CD4-positive, alpha-beta T cell (primary cell): Measurements from ENCODE around the gene UNKL. TPM values are rescaled to one million over a fixed set of nuclear protein-coding genes. Genes with fewer than 3 reads are reported as not detected.

Experiments used
- ATAC-seq: fragments of 200-7000 bp; cut with Tn5 transposase; one replicate; pipeline ENCODE4 v1.10.0; 2022; ENCODE audit warnings: mild to moderate bottlenecking; ENCODE audit not compliant: poor library complexity
- CTCF ChIA-PET: fragments of 350-600 bp; sonication (Branson Sonifier 250); formaldehyde crosslinking; loops from one replicate; lab custom pipeline; 2021; ENCODE audit warnings: antibody characterized with exemption, inconsistent platforms; lab: Charles Lee
- POLR2A ChIA-PET: fragments of 350-600 bp; sonication (Branson Sonifier 250); formaldehyde crosslinking; loops from one replicate; lab custom pipeline; 2021; ENCODE audit warnings: antibody characterized with exemption, inconsistent platforms; lab: Charles Lee
- DNase-seq, 14 experiments: peaks; one replicate each; pipeline ENCODE4 v3.0.0-alpha.2; 2013 to 2020; ENCODE audit warnings: mixed read lengths in 2 of 14
- H3K27ac ChIP-seq, 2 donors: one replicate each; pipeline versions ENCODE4 v1.5.1 to v1.7.0; 2013; ENCODE audit warnings: low read length in 2 of 2, low read depth in 1 of 2, mild to moderate bottlenecking in 1 of 2
- H3K27me3 ChIP-seq, 2 experiments: 1 replicate in 1 of 2; 2 replicates in 1 of 2; pipeline versions ENCODE4 v1.6.1 to v1.7.0; 2013; ENCODE audit warnings: low read length in 2 of 2, control low read depth in 1 of 2, mild to moderate bottlenecking in 1 of 2, moderate library complexity in 1 of 2; ENCODE audit not compliant: insufficient read depth in 2 of 2, control insufficient read depth in 1 of 2
- H3K36me3 ChIP-seq: one replicate; pipeline ENCODE4 v1.6.1; 2013; ENCODE audit warnings: low read length, control low read depth; ENCODE audit not compliant: insufficient read depth
- H3K4me1 ChIP-seq: one replicate; pipeline ENCODE4 v1.6.1; 2013; ENCODE audit warnings: low read length, control low read depth; ENCODE audit not compliant: insufficient read depth
- H3K4me3 ChIP-seq: one replicate; pipeline ENCODE4 v1.5.1; 2013; ENCODE audit warnings: mild to moderate bottlenecking, low read length, moderate library complexity
- H3K9me3 ChIP-seq, 2 experiments: 1 replicate in 1 of 2; 2 replicates in 1 of 2; pipeline versions ENCODE4 v1.6.1 to v1.7.0; 2013; ENCODE audit warnings: low read length in 2 of 2, mild to moderate bottlenecking in 2 of 2, control low read depth in 1 of 2, moderate library complexity in 1 of 2; ENCODE audit not compliant: control insufficient read depth in 1 of 2, insufficient read depth in 1 of 2
- H3K27ac Mint-ChIP-seq: one replicate; pipeline ENCODE4 v1.8.0; 2020; ENCODE audit warnings: mixed read lengths
- H3K27me3 Mint-ChIP-seq: one replicate; pipeline ENCODE4 v1.8.0; 2021; ENCODE audit warnings: mixed read lengths
- H3K36me3 Mint-ChIP-seq: one replicate; pipeline ENCODE4 v1.8.0; 2021; ENCODE audit warnings: low read depth, mixed read lengths
- H3K4me1 Mint-ChIP-seq: one replicate; pipeline ENCODE4 v1.8.0; 2021; ENCODE audit warnings: low read depth, mixed read lengths
- H3K4me3 Mint-ChIP-seq: one replicate; pipeline ENCODE4 v1.8.0; 2020; ENCODE audit warnings: mild to moderate bottlenecking, mixed read lengths
- H3K9me3 Mint-ChIP-seq: one replicate; pipeline ENCODE4 v1.8.0; 2020; ENCODE audit warnings: mixed read lengths
- intact Hi-C, 2 experiments: fragments of 100-400 bp; cut with DNase I in 1 of 2; cut with micrococcal nuclease in 1 of 2; formaldehyde crosslinking; loops; one replicate each; pipeline versions ENCODE4 v1.15.1 to v1.9.0; 2023 to 2025; cut with DNase I, micrococcal nuclease
- total RNA-seq, 174 experiments: library from RNA in 2 of 174; stranded (reverse) in 2 of 174; gene quantifications; one replicate each; pipeline ENCODE4 v1.2.3 and lab custom pipeline; 2021 to 2026
- TF ChIP-seq, protein P1 (sequence below): fragments of 200-600 bp; IDR thresholded peaks from one replicate; pipeline ENCODE4 v1.8.0; 2022; ENCODE audit warnings: antibody characterized with exemption, mild to moderate bottlenecking

The UNKL gene
- total RNA-seq, 2 experiments from 2014 or later: 52.6 to 53.2 TPM

DNA sequence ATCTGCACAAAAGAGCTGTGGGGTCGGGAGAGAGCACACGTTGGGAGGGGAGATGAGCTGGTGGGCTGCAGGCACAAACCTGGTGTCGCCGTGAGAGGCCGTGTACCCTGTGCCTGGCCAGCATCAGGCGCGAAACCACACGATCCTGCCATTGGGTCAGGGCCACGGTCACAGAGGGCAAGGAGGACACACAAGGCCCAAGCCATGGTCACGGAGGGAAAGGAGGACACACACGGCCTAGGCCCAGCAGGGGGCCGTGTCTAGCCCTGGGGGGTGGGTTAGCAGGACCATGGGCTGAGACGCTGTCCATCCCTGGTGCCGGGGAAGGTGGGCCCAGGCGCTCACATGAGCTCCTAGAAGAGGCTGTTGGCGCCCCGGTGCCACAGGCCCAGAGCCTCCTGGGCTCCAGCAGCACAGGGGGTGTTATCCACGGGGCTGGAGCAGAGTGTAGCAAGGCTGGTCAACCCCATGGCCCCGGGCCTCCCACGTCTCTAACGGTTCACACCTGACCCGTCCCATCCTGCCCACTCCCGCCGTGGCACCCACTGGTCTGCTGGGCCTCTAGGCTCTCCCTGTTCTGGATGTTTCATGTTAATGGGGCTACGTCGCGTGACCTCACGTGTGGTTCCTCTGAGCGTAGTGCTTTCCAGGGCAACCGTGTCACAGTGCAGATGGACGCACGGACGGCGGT, 37.3 kb upstream of the UNKL start:
- Mint-ChIP-seq H3K36me3 (peaks cover 26% of the 10 kb centered on the region), H3K4me1 (no peaks in the 10 kb centered on the region), H3K27me3 (no peaks in the 10 kb centered on the region), H3K27ac (no peak overlapping the region), H3K9me3 (no peaks in the 10 kb centered on the region), H3K4me3 (no peak overlapping the region)
- Histone ChIP-seq H3K27me3 (no peaks in the 10 kb centered on the region), H3K27ac (no peak overlapping the region), H3K9me3 (peaks cover 0 to 4% of the 10 kb centered on the region in 2 experiments), H3K4me1 (no peaks in the 10 kb centered on the region), H3K36me3 (peaks cover 57% of the 10 kb centered on the region), H3K4me3 (no peak overlapping the region)
- CTCF ChIA-PET: no interaction called here
- POLR2A ChIA-PET: no interaction called here
- ATAC-seq (no peak), DNase-seq (no peak)
- TF ChIP-seq, protein P1, sequence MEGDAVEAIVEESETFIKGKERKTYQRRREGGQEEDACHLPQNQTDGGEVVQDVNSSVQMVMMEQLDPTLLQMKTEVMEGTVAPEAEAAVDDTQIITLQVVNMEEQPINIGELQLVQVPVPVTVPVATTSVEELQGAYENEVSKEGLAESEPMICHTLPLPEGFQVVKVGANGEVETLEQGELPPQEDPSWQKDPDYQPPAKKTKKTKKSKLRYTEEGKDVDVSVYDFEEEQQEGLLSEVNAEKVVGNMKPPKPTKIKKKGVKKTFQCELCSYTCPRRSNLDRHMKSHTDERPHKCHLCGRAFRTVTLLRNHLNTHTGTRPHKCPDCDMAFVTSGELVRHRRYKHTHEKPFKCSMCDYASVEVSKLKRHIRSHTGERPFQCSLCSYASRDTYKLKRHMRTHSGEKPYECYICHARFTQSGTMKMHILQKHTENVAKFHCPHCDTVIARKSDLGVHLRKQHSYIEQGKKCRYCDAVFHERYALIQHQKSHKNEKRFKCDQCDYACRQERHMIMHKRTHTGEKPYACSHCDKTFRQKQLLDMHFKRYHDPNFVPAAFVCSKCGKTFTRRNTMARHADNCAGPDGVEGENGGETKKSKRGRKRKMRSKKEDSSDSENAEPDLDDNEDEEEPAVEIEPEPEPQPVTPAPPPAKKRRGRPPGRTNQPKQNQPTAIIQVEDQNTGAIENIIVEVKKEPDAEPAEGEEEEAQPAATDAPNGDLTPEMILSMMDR: no peak
- intact Hi-C loops: no loop called here

DNA sequence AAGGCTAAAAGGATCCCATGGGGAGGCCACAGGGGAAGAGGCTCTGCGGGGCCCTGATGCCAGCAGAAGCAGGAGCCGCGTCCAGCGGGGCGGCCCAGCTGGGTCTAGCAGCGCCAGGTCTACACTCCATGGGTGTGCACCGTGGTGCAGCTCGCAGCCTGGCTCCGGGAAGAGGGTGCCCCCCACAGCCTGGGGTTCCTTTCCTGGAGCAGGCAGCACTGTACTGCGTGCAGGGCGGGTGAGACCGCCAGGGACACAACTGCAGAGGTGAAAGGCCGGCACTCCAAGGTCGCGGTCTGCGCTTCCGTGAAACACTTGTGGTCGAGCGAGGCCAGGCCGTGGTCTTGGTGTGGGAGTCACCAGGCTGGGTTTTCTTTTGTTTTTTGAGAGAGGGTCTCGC, 36.3 kb upstream of the UNKL start:
- no peaks in the 10 kb centered on the region for H3K27me3 ChIP-seq
- intact Hi-C loops: no loop called here
- CTCF ChIA-PET: no interaction called here
- POLR2A ChIA-PET: interaction anchor here (0.5 kb wide), 1 partner anchor 13 kb away, joined by 3 read pairs; no protein-coding TSS in a partner anchor
- ATAC-seq (no peak), DNase-seq (no peak)
- TF ChIP-seq, protein P1: no peak
- no peak overlapping the region for H3K4me3 Mint-ChIP-seq
- no peaks in the 10 kb centered on the region for H3K4me1 ChIP-seq
- H3K36me3 ChIP-seq: peaks cover 57% of the 10 kb centered on the region
- peaks cover 26% of the 10 kb centered on the region for H3K36me3 Mint-ChIP-seq
- H3K9me3 ChIP-seq: peaks cover 0 to 4% of the 10 kb centered on the region in 2 experiments
- no peak overlapping the region for H3K4me3 ChIP-seq
- H3K9me3 Mint-ChIP-seq: no peaks in the 10 kb centered on the region
- H3K27ac ChIP-seq: no peak overlapping the region
- no peak overlapping the region for H3K27ac Mint-ChIP-seq
- H3K27me3 Mint-ChIP-seq: no peaks in the 10 kb centered on the region
- H3K4me1 Mint-ChIP-seq: no peaks in the 10 kb centered on the region

DNA sequence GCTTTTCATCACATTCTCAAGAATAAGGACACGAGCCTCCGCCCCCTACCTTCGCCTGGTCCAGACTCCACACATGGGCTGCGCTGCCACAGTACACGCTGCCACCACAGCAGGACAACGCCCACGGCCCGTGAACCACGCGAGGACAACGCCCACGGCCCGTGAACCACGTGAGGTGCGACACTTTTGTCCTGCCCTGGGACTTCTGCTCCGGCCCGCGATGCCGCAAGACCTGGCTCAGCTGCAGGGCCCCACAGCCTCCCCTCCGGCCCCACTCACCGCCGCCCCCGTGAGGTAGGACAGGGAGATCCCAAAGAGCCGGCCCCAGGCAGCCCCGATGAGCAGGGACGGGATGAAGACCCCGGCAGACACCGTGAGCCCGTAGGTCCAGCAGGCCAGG, 35.7 kb upstream of the UNKL start:
- Mint-ChIP-seq H3K27me3 (no peaks in the 10 kb centered on the region), H3K4me1 (no peaks in the 10 kb centered on the region), H3K9me3 (no peaks in the 10 kb centered on the region), H3K36me3 (peaks cover 26% of the 10 kb centered on the region), H3K27ac (no peak overlapping the region), H3K4me3 (no peak overlapping the region)
- Histone ChIP-seq H3K27me3 (no peaks in the 10 kb centered on the region), H3K36me3 (peaks cover 53% of the 10 kb centered on the region), H3K27ac (no peak overlapping the region), H3K4me1 (no peaks in the 10 kb centered on the region), H3K9me3 (peaks cover 0 to 4% of the 10 kb centered on the region in 2 experiments), H3K4me3 (no peak overlapping the region)
- ChIA-PET POLR2A (interaction anchor here (0.5 kb wide), 1 partner anchor 14 kb away, joined by 3 read pairs; no protein-coding TSS in a partner anchor), CTCF (no interaction called here)
- no peak for DNase-seq
- intact Hi-C loops: no loop called here
- TF ChIP-seq, protein P1: no peak
- no peak for ATAC-seq
